ENCODE data around the gene DUOX2.

GRCh38 chr15:45114076-45114750, at the start of gene DUOX2, which contains the start of gene DUOXA2:
- TF ChIP-seq EZH2 (IDR thresholded peaks at IDR 0.05; ENCODE audit: borderline replicate concordance, insufficient read depth, low read length, poor library complexity, severe bottlenecking) (peak; percentile 51), CTCF (IDR thresholded peaks at IDR 0.05; ENCODE audit: poor library complexity, severe bottlenecking) (no peak), POLR2AphosphoS5 (IDR thresholded peaks at IDR 0.05) (no peak), EP300 (conservative IDR thresholded peaks at IDR 0.05; ENCODE audit: poor library complexity, severe bottlenecking) (no peak)
